Hematopoietic multipotent progenitor cell treated with erythropoietin and hydrocortisone succinate and interleukin-3 and kit ligand, for 8 days (in vitro differentiated cells): ENCODE data around the gene PFKM.

Experiments used
- DNase-seq: peaks from one replicate; pipeline ENCODE4 v3.0.0-alpha.2; 2015

The PFKM gene

GRCh38 chr12:48189331-48190125 lies 70.4 kb downstream of the PFKM start:
- peak; percentile 84 for DNase-seq

- DNase-seq = no peak
These were observed 71.9 kb downstream of the PFKM start for GRCh38 chr12:48191096-48191495.

- no peak for DNase-seq
These were observed 73.7 kb downstream of the PFKM start for GRCh38 chr12:48192861-48193260.

- no peak for DNase-seq
These were observed 74.5 kb downstream of the PFKM start for GRCh38 chr12:48193623-48194022.

GRCh38 chr12:48194799-48195201 lies 75.6 kb downstream of the PFKM start:
- no peak for DNase-seq
